GM23338 (cell line): ENCODE results near the gene GLI3. TPM values are rescaled to one million over a fixed set of nuclear protein-coding genes. Genes with fewer than 3 reads are reported as not detected.

Experiments used
- ATAC-seq: fragments of 200-7000 bp; cut with Tn5 transposase; 3 replicates; pipeline ENCODE4 v1.9.1; 2020
- DNase-seq: peaks from one replicate; pipeline ENCODE4 v3.0.0-alpha.2; 2015; ENCODE audit warnings: low spot score
- H2AFZ ChIP-seq: fragments of 200-600 bp; sonication (generic); 2 replicates; pipeline ENCODE4 v1.8.0; 2016; ENCODE audit warnings: antibody characterized with exemption, mild to moderate bottlenecking, moderate library complexity
- H3F3A ChIP-seq: fragments of 200-600 bp; sonication (generic); replicated peaks from 2 replicates; pipeline ENCODE4 v1.8.0; 2017; ENCODE audit warnings: antibody characterized with exemption, mixed run types, low read depth
- H3K27ac ChIP-seq: fragments of 200-600 bp; sonication (generic); 2 replicates; pipeline ENCODE4 v1.6.1; 2016; ENCODE audit warnings: low read depth
- H3K27me3 ChIP-seq: fragments of 200-600 bp; sonication (generic); 2 replicates; pipeline ENCODE4 v1.8.0; 2016; ENCODE audit warnings: mild to moderate bottlenecking, mixed run types, moderate library complexity; ENCODE audit not compliant: insufficient read depth
- H3K36me3 ChIP-seq: fragments of 200-600 bp; sonication (generic); 2 replicates; pipeline ENCODE4 v1.8.0; 2016; ENCODE audit warnings: mild to moderate bottlenecking; ENCODE audit not compliant: insufficient read depth
- H3K4me1 ChIP-seq: fragments of 200-600 bp; sonication (generic); 2 replicates; pipeline ENCODE4 v1.8.0; 2016; ENCODE audit warnings: mild to moderate bottlenecking, moderate library complexity; ENCODE audit not compliant: insufficient read depth
- H3K4me2 ChIP-seq: fragments of 200-600 bp; sonication (generic); 2 replicates; pipeline ENCODE4 v1.7.1; 2017; ENCODE audit warnings: mixed run types
- H3K4me3 ChIP-seq: fragments of 200-600 bp; sonication (generic); 2 replicates; pipeline ENCODE4 v1.6.1; 2016; ENCODE audit warnings: mixed run types
- H3K79me2 ChIP-seq: fragments of 200-600 bp; sonication (generic); replicated peaks from 2 replicates; pipeline ENCODE4 v1.8.0; 2017; ENCODE audit warnings: mild to moderate bottlenecking; ENCODE audit not compliant: insufficient read depth
- H3K9me2 ChIP-seq: fragments of 200-600 bp; sonication (generic); 2 replicates; pipeline ENCODE4 v1.8.0; 2017; ENCODE audit not compliant: insufficient read depth
- H4K20me1 ChIP-seq: fragments of 200-600 bp; sonication (generic); replicated peaks from 2 replicates; pipeline ENCODE4 v1.8.0; 2017; ENCODE audit warnings: mild to moderate bottlenecking; ENCODE audit not compliant: insufficient read depth
- H3K27ac Mint-ChIP-seq: 2 replicates; pipeline ENCODE4 v1.8.0; 2020; ENCODE audit warnings: inconsistent platforms, mild to moderate bottlenecking, moderate library complexity, mixed read lengths
- H3K27me3 Mint-ChIP-seq: 3 replicates; pipeline ENCODE4 v1.8.0; 2022; ENCODE audit warnings: low read depth, mild to moderate bottlenecking, moderate library complexity, mixed read lengths, inconsistent platforms; ENCODE audit not compliant: insufficient read depth, poor library complexity
- H3K36me3 Mint-ChIP-seq: 3 replicates; pipeline ENCODE4 v1.8.0; 2021; ENCODE audit warnings: low read depth, mild to moderate bottlenecking, inconsistent platforms, moderate library complexity, mixed read lengths
- H3K4me1 Mint-ChIP-seq: 3 replicates; pipeline ENCODE4 v1.8.0; 2020; ENCODE audit warnings: mild to moderate bottlenecking, inconsistent platforms, mixed read lengths
- H3K4me3 Mint-ChIP-seq: 3 replicates; pipeline ENCODE4 v1.8.0; 2021; ENCODE audit warnings: moderate library complexity, mild to moderate bottlenecking, inconsistent platforms, mixed read lengths
- H3K9me3 Mint-ChIP-seq: 3 replicates; pipeline ENCODE4 v1.8.0; 2020; ENCODE audit warnings: moderate library complexity, mild to moderate bottlenecking, inconsistent platforms, mixed read lengths
- EZH2 ChIP-seq: fragments of 200-600 bp; sonication (generic); IDR thresholded peaks from one replicate; pipeline ENCODE4 v1.8.0; 2017; ENCODE audit warnings: antibody characterized with exemption, mild to moderate bottlenecking, low read depth; ENCODE audit not compliant: unreplicated experiment
- EZH2phosphoT487 ChIP-seq: fragments of 200-600 bp; sonication (generic); IDR thresholded peaks from one replicate; pipeline ENCODE4 v1.8.1; 2018; ENCODE audit warnings: antibody characterized with exemption; ENCODE audit not compliant: unreplicated experiment
- JUNB ChIP-seq: IDR thresholded peaks from one replicate; pipeline ENCODE4 v1.6.1; 2016; ENCODE audit warnings: antibody characterized with exemption; ENCODE audit not compliant: unreplicated experiment
- POLR2AphosphoS5 ChIP-seq: IDR thresholded peaks from 2 replicates; pipeline ENCODE4 v1.6.1; 2016; ENCODE audit warnings: antibody characterized with exemption, low read depth
- STAT1 ChIP-seq: IDR thresholded peaks from one replicate; pipeline ENCODE4 v1.6.1; 2016; ENCODE audit warnings: antibody characterized with exemption; ENCODE audit not compliant: unreplicated experiment
- ZNF331 ChIP-seq: fragments of 250-450 bp; sonication (Bioruptor Pico); IDR thresholded peaks from 2 replicates; pipeline ENCODE4 v1.5.0; 2020; ENCODE audit warnings: low read depth, mild to moderate bottlenecking, moderate library complexity
- polyA plus RNA-seq: library from polyadenylated mRNA; unstranded; fragments of >200 nt; fragmentation: Nextera tagmentation; extraction: Ambion mirVana; gene quantifications from 2 replicates; pipeline ENCODE4 v1.2.1, GENCODE V29; 2016
- total RNA-seq: library from RNA; depleted of rRNA; stranded (reverse); fragments of >200 nt; shearing (Covaris generic); gene quantifications from 2 replicates; pipeline ENCODE4 v1.2.3, GENCODE V29; 2014
- TF ChIP-seq, protein P1 (sequence below): IDR thresholded peaks from 2 replicates; pipeline ENCODE4 v1.6.1; 2016; ENCODE audit warnings: antibody characterized with exemption
- TF ChIP-seq, protein P2 (sequence below): IDR thresholded peaks from one replicate; pipeline ENCODE4 v1.6.1; 2018; ENCODE audit warnings: antibody characterized with exemption; ENCODE audit not compliant: unreplicated experiment
- TF ChIP-seq, protein P3 (sequence below): fragments of 250-450 bp; sonication (Bioruptor Pico); IDR thresholded peaks from 2 replicates; pipeline ENCODE4 v1.5.0; 2020; ENCODE audit warnings: mild to moderate bottlenecking, moderate library complexity

The GLI3 gene
- total and polyA plus RNA-seq, 2 experiments from 2014 or later, result 16.1 to 17.9 TPM

DNA sequence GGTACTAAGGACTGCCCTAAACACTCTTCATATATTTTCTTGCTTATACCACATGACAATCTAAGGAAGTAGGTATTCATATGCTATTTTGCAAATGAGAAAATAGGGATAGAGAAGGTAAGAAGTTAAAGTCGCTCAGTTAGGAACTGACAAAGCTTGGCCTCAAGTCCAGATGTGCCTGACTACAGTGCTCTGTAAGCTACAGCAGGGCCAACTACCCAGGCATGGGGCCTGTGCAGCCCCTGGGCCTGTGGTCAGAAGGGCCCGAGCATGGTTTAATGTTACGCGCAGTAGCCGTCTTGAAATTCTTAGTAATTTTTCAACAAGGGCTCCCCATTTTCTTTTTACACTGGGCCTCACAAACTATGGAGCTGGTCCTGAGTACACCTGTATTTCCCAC, 146.2 kb downstream of the GLI3 start:
- no peak overlapping the region for H3K27ac Mint-ChIP-seq

DNA sequence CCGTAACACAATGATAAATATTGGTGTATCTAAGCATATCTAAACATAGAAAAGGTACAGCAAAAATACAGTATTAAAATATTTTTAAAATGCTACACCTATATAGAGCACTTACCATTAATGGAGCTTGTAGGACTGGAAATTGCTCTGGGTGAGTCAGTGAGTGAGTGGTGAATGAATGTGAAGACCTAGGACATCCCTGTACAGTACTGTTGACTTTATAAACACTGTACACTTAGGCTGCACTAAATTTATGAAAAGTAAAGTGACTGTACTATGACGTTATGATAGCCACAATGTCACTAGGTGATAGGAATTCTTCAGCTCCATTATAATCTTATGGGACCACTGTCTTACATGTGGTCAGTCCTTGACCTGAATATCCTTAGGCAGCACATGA, 147.0 kb downstream of the GLI3 start:
- peaks cover 11% of the 10 kb centered on the region for H3K36me3 Mint-ChIP-seq
- Histone ChIP-seq H3K4me3 (no peak overlapping the region), H3K36me3 (no peaks in the 10 kb centered on the region), H3F3A (peaks cover 12% of the 10 kb centered on the region; the same call in 1 of the 2 replicates), H3K27ac (no peak overlapping the region), H3K9me2 (no peaks in the 10 kb centered on the region), H3K27me3 (peaks cover 93% of the 10 kb centered on the region), H3K79me2 (no peaks in the 10 kb centered on the region), H4K20me1 (peaks cover 47% of the 10 kb centered on the region), H3K4me1 (peaks cover 26% of the 10 kb centered on the region), H3K4me2 (peak overlapping the region; percentile 48), H2AFZ (no peak overlapping the region)
- peaks cover 45% of the 10 kb centered on the region for H3K4me1 Mint-ChIP-seq
- peaks cover 90% of the 10 kb centered on the region for H3K27me3 Mint-ChIP-seq
- ATAC-seq (no peak), DNase-seq (no peak)
- peaks cover 10% of the 10 kb centered on the region for H3K9me3 Mint-ChIP-seq
- H3K4me3 Mint-ChIP-seq, result no peak overlapping the region
- no peak overlapping the region for H3K27ac Mint-ChIP-seq
- no peak for TF ChIP-seq EZH2
- TF ChIP-seq, protein P1, sequence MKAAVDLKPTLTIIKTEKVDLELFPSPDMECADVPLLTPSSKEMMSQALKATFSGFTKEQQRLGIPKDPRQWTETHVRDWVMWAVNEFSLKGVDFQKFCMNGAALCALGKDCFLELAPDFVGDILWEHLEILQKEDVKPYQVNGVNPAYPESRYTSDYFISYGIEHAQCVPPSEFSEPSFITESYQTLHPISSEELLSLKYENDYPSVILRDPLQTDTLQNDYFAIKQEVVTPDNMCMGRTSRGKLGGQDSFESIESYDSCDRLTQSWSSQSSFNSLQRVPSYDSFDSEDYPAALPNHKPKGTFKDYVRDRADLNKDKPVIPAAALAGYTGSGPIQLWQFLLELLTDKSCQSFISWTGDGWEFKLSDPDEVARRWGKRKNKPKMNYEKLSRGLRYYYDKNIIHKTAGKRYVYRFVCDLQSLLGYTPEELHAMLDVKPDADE, result no peak
- TF ChIP-seq, protein P2, sequence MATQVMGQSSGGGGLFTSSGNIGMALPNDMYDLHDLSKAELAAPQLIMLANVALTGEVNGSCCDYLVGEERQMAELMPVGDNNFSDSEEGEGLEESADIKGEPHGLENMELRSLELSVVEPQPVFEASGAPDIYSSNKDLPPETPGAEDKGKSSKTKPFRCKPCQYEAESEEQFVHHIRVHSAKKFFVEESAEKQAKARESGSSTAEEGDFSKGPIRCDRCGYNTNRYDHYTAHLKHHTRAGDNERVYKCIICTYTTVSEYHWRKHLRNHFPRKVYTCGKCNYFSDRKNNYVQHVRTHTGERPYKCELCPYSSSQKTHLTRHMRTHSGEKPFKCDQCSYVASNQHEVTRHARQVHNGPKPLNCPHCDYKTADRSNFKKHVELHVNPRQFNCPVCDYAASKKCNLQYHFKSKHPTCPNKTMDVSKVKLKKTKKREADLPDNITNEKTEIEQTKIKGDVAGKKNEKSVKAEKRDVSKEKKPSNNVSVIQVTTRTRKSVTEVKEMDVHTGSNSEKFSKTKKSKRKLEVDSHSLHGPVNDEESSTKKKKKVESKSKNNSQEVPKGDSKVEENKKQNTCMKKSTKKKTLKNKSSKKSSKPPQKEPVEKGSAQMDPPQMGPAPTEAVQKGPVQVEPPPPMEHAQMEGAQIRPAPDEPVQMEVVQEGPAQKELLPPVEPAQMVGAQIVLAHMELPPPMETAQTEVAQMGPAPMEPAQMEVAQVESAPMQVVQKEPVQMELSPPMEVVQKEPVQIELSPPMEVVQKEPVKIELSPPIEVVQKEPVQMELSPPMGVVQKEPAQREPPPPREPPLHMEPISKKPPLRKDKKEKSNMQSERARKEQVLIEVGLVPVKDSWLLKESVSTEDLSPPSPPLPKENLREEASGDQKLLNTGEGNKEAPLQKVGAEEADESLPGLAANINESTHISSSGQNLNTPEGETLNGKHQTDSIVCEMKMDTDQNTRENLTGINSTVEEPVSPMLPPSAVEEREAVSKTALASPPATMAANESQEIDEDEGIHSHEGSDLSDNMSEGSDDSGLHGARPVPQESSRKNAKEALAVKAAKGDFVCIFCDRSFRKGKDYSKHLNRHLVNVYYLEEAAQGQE, result no peak
- TF ChIP-seq ZNF331, result no peak
- no peak for TF ChIP-seq JUNB
- TF ChIP-seq, protein P3, sequence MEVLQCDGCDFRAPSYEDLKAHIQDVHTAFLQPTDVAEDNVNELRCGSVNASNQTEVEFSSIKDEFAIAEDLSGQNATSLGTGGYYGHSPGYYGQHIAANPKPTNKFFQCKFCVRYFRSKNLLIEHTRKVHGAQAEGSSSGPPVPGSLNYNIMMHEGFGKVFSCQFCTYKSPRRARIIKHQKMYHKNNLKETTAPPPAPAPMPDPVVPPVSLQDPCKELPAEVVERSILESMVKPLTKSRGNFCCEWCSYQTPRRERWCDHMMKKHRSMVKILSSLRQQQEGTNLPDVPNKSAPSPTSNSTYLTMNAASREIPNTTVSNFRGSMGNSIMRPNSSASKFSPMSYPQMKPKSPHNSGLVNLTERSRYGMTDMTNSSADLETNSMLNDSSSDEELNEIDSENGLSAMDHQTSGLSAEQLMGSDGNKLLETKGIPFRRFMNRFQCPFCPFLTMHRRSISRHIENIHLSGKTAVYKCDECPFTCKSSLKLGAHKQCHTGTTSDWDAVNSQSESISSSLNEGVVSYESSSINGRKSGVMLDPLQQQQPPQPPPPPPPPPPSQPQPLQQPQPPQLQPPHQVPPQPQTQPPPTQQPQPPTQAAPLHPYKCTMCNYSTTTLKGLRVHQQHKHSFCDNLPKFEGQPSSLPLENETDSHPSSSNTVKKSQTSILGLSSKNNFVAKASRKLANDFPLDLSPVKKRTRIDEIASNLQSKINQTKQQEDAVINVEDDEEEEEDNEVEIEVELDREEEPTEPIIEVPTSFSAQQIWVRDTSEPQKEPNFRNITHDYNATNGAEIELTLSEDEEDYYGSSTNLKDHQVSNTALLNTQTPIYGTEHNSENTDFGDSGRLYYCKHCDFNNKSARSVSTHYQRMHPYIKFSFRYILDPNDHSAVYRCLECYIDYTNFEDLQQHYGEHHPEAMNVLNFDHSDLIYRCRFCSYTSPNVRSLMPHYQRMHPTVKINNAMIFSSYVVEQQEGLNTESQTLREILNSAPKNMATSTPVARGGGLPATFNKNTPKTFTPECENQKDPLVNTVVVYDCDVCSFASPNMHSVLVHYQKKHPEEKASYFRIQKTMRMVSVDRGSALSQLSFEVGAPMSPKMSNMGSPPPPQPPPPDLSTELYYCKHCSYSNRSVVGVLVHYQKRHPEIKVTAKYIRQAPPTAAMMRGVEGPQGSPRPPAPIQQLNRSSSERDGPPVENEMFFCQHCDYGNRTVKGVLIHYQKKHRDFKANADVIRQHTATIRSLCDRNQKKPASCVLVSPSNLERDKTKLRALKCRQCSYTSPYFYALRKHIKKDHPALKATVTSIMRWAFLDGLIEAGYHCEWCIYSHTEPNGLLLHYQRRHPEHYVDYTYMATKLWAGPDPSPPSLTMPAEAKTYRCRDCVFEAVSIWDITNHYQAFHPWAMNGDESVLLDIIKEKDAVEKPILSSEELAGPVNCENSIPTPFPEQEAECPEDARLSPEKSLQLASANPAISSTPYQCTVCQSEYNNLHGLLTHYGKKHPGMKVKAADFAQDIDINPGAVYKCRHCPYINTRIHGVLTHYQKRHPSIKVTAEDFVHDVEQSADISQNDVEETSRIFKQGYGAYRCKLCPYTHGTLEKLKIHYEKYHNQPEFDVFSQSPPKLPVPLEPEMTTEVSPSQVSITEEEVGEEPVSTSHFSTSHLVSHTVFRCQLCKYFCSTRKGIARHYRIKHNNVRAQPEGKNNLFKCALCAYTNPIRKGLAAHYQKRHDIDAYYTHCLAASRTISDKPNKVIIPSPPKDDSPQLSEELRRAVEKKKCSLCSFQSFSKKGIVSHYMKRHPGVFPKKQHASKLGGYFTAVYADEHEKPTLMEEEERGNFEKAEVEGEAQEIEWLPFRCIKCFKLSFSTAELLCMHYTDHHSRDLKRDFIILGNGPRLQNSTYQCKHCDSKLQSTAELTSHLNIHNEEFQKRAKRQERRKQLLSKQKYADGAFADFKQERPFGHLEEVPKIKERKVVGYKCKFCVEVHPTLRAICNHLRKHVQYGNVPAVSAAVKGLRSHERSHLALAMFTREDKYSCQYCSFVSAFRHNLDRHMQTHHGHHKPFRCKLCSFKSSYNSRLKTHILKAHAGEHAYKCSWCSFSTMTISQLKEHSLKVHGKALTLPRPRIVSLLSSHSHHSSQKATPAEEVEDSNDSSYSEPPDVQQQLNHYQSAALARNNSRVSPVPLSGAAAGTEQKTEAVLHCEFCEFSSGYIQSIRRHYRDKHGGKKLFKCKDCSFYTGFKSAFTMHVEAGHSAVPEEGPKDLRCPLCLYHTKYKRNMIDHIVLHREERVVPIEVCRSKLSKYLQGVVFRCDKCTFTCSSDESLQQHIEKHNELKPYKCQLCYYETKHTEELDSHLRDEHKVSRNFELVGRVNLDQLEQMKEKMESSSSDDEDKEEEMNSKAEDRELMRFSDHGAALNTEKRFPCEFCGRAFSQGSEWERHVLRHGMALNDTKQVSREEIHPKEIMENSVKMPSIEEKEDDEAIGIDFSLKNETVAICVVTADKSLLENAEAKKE (CRISPR knock-in tag), result no peak
- TF ChIP-seq POLR2AphosphoS5, result no peak
- TF ChIP-seq STAT1, result no peak

More for the DNA sequence above, 146.2 kb downstream of the GLI3 start:
- TF ChIP-seq, protein P1, result 0 out of 2 replicates have a peak, but pooled peaks have one; percentile 27
- TF ChIP-seq POLR2AphosphoS5, result peak; percentile 56; the same call in 1 of the 2 replicates
- TF ChIP-seq EZH2phosphoT487, result no peak
- Mint-ChIP-seq H3K4me3 (peak overlapping the region; percentile 51), H3K4me1 (peaks cover 53% of the 10 kb centered on the region), H3K27me3 (peaks cover 98% of the 10 kb centered on the region), H3K36me3 (peaks cover 19% of the 10 kb centered on the region), H3K9me3 (peaks cover 13% of the 10 kb centered on the region)
- Histone ChIP-seq H3K27ac (no peak overlapping the region), H3K79me2 (no peaks in the 10 kb centered on the region), H3K4me3 (peak overlapping the region; percentile 31; the same call in 1 of the 2 replicates), H3K4me1 (peaks cover 26% of the 10 kb centered on the region), H3K27me3 (peaks cover 93% of the 10 kb centered on the region), H3K9me2 (no peaks in the 10 kb centered on the region), H3K4me2 (peak overlapping the region; percentile 48), H2AFZ (no peak overlapping the region), H4K20me1 (peaks cover 43% of the 10 kb centered on the region), H3F3A (peaks cover 12% of the 10 kb centered on the region; the same call in 1 of the 2 replicates), H3K36me3 (no peaks in the 10 kb centered on the region)
- peak; percentile 39 for DNase-seq
- peak; percentile 34 for ATAC-seq
